GM12873 (cell line): ENCODE results near the gene SAPCD2.

Source experiments
- TF ChIP-seq, protein P1 (sequence below): IDR thresholded peaks from 2 replicates; pipeline ENCODE4 v1.5.1; 2012; ENCODE audit warnings: low read depth, mild to moderate bottlenecking, moderate library complexity, low read length, control low read depth; ENCODE audit not compliant: insufficient read depth; ENCODE audit errors: missing control alignments

The SAPCD2 gene

DNA sequence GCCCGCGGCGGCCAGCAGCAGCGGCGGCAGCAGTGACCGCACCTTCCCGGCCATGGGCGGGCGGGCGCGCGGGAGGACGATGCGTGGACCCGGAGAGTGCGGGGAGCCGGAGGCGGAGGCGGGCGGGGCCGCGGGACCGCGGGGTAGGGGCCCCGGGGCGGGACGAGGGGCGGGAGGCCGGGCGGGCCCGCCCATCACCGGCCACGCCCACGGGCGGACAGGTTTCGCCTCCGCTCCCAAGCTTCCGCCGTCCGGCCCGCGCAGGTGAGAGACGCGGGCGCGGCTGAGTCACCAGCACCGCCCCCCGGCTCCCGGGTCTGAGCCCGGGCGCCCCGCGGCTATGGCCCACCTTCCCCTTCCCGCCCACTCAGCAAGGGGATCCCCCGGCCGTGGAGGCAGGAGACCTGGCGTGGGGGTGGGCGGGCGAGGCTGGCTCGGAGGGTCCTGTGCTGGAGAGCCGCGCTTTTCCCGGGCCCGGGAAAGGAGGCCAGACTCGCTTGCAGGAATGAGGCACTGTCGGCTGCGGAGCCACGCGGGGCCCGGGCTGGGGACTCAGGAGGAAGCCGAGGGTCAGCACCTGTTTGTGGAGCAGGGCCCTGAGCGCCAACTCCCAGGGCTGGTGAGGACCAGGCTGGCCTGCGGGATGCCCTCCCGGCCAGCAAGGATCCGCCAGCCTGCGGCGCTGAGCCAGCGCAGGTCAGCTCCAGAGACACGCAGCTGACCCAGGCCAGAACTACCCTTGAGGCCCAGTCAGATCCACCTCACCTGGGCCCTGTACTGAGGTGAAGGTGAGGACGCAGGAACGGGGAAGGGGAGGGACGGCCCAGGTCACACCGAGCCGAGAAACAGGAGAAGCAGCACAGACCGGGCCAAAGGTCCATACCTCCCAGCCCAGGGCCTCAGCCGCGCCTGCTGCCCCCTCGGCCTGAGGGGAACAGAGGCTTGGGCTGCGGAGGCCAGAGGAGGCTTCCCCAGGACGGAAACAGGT, 16.1 kb downstream of the SAPCD2 start, which contains the start of gene ENTPD2:
TSS of gene ENTPD2 (minus strand) at position 118 of the 988 bp plus-strand sequence. CDS start at position 54, 64 bp downstream.
- TF ChIP-seq, protein P1, sequence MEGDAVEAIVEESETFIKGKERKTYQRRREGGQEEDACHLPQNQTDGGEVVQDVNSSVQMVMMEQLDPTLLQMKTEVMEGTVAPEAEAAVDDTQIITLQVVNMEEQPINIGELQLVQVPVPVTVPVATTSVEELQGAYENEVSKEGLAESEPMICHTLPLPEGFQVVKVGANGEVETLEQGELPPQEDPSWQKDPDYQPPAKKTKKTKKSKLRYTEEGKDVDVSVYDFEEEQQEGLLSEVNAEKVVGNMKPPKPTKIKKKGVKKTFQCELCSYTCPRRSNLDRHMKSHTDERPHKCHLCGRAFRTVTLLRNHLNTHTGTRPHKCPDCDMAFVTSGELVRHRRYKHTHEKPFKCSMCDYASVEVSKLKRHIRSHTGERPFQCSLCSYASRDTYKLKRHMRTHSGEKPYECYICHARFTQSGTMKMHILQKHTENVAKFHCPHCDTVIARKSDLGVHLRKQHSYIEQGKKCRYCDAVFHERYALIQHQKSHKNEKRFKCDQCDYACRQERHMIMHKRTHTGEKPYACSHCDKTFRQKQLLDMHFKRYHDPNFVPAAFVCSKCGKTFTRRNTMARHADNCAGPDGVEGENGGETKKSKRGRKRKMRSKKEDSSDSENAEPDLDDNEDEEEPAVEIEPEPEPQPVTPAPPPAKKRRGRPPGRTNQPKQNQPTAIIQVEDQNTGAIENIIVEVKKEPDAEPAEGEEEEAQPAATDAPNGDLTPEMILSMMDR, result no peak

DNA sequence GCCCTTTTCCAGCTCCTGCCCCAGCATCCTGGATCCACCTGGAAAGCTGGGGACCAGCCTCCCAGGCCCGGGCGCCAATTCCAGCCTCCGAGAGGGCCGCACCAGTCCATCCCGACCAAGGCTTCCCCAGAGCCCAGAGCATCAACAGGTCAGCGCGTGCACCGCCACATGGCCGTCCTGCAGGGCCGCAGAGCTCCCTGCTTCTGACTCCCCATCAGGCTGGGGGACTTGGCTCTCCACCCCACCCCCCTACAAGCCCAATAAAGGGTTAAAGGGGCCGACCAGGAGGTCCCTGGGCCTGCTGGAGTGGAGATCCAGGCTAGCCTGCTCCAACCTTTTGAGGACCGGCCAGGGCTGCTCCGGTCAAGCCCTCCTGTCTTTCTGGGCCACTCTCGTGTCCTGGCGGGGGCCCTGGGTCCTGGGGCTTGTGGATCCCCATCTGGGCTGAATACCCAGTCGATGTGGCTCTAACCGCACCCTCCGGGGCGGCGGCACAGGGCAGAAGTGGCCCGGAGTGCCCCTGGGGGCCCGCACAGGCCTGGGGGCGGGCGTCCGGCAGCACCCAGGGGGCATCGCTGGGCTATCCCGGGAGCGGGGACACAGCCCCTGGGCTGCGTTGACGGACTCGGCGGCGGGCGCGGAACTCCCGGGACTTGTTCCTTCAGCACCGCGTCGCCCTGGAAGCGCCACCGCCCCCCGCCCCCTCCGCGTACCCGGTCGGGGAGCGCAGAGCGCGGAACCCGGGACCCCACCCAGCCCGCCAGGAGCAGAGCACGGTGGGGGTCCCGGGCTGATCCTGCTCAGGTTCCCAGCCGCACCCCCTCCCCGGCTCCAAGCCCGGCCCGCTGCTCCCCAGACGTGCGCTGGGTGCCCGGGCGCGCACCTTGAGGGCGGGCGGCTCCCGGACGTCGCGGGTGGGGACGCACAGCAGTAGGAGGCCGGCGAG, 17.1 kb downstream of the SAPCD2 start:
- TF ChIP-seq, protein P1, result no peak

DNA sequence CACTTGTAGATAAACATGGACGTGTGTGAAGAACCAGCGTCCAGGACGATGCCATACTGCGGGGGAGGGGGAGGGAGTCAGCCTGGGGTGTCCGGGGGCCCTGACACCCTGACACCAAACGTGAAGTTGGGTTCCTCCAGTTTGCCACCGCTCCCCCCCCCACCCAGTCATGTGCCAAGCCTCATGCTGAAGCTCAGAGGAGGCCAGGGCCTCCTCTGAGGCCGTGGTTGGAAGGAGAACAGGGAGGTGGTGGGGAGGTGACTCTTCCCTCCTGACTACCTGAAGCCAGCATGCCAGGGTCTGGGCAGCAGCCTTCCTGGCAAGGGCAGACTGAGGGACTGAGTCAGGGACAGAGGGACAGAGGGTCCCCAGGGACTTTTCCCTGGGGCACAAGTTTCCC, 18.1 kb downstream of the SAPCD2 start:
- TF ChIP-seq, protein P1, result no peak

GRCh38 chr9:137051145-137051724, 19.1 kb downstream of the SAPCD2 start:
- TF ChIP-seq, protein P1, result no peak

GRCh38 chr9:137050570-137050969, 19.8 kb downstream of the SAPCD2 start:
- TF ChIP-seq, protein P1, result no peak

DNA sequence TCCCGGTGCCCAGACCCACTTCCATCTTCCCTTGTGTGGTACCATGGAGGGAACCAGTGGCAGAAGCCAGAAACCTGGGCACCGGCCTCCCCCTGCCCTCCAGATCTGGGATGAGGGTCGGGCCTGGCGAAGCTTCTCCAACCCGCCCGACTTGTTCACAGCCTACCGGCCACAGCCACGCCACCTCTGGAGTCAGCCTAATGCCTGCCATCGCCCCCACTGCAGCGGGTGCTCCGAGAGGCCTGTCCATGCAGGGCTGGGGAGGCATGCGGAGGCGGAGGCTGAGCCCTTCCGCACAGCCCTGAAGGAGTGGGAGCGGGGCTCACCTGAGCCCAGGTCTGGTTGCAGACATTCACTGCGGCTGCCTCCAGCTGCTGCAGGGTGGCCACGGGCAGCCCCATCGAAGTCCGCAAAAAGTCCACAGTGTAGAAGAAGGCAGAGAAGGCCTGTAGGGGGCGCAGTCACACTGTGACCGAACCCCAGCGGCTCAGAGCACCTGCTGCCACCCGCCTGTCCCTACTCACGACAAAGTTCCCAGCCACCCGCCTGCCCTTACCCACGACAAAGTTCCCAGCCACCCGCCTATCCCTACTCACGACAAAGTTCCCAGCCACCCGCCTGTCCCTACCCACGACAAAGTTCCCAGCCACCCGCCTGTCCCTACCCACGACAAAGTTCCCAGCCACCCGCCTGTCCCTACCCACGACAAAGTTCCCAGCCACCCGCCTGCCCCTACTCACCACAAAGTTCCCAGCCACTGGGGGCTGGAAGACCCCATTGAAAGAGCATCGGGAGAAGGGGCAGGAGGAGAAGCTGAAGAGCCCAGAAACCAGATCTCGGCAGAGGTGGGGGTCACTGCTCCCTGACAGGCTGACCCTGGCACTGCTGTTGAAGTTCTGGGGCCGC, 20.6 kb downstream of the SAPCD2 start:
- TF ChIP-seq, protein P1, result peak; percentile 57
